Measurements from ENCODE around the gene LGR4. TPM values are rescaled to one million over a fixed set of nuclear protein-coding genes. Genes with fewer than 3 reads are reported as not detected.

LGR4 gene
- total RNA-seq, 3 donors from 2014 or later (not counting 1 experiment from before 2014, with no cell fraction given) = 0.08 to 0.70 (median 0.35) TPM

GRCh38 chr11:27354359-27354965 is 118.1 kb downstream of the LGR4 start:
- H3K36me3 Mint-ChIP-seq = no peaks in the 10 kb centered on the region
- H3K9me3 ChIP-seq (ENCODE audit: control insufficient read depth, insufficient read depth, low read length) = no peaks in the 10 kb centered on the region
- H3K4me1 Mint-ChIP-seq = no peaks in the 10 kb centered on the region
- no peak overlapping the region for H3K4me3 Mint-ChIP-seq
- H3K4me1 ChIP-seq (ENCODE audit: control insufficient read depth, insufficient read depth, low read length) = no peaks in the 10 kb centered on the region
- no peaks in the 10 kb centered on the region for H3K9me3 Mint-ChIP-seq
- intact Hi-C loops (cut with micrococcal nuclease) = no loop called here
- no peak overlapping the region for H3K27ac Mint-ChIP-seq
- ATAC-seq (no peak), DNase-seq (no peak)
- WGBS (ENCODE audit: insufficient coverage) = 75% methylated on average over 4 of the region's 5 CpGs
- no peak overlapping the region for H3K27ac ChIP-seq (ENCODE audit: low read length)
- no peaks in the 10 kb centered on the region for H3K27me3 ChIP-seq (ENCODE audit: control insufficient read depth, insufficient read depth, low read length)
- H3K27me3 Mint-ChIP-seq (ENCODE audit: low read depth in 2 of 2) = no peaks in the 10 kb centered on the region
- no peak overlapping the region for H3K4me3 ChIP-seq (ENCODE audit: low read length)
- TF ChIP-seq CTCF (IDR thresholded peaks at IDR 0.05) = no peak
- H3K36me3 ChIP-seq (ENCODE audit: control insufficient read depth, insufficient read depth, low read length) = no peaks in the 10 kb centered on the region

- no peak for ATAC-seq
- Histone ChIP-seq H3K9me3 (ENCODE audit: control insufficient read depth, insufficient read depth, low read length) (no peaks in the 10 kb centered on the region), H3K4me1 (ENCODE audit: control insufficient read depth, insufficient read depth, low read length) (no peaks in the 10 kb centered on the region), H3K36me3 (ENCODE audit: control insufficient read depth, insufficient read depth, low read length) (no peaks in the 10 kb centered on the region), H3K27me3 (ENCODE audit: control insufficient read depth, insufficient read depth, low read length) (no peaks in the 10 kb centered on the region), H3K27ac (ENCODE audit: low read length) (no peak overlapping the region), H3K4me3 (ENCODE audit: low read length) (no peak overlapping the region)
- H3K4me1 Mint-ChIP-seq = no peaks in the 10 kb centered on the region
- H3K9me3 Mint-ChIP-seq = no peaks in the 10 kb centered on the region
- no peak for TF ChIP-seq CTCF (IDR thresholded peaks at IDR 0.05)
- intact Hi-C loops (cut with micrococcal nuclease) = no loop called here
- no peaks in the 10 kb centered on the region for H3K36me3 Mint-ChIP-seq
- 100% methylated on average over 1 of the region's 2 CpGs for WGBS (ENCODE audit: insufficient coverage)
- no peak overlapping the region for H3K4me3 Mint-ChIP-seq
- no peak for DNase-seq
- H3K27ac Mint-ChIP-seq = no peak overlapping the region
- no peaks in the 10 kb centered on the region for H3K27me3 Mint-ChIP-seq (ENCODE audit: low read depth in 2 of 2)
Measured at GRCh38 chr11:27353593-27354358, 118.8 kb downstream of the LGR4 start.

GRCh38 chr11:27352781-27353180 is 119.8 kb downstream of the LGR4 start:
- no peak overlapping the region for H3K4me3 Mint-ChIP-seq
- H3K9me3 Mint-ChIP-seq = no peaks in the 10 kb centered on the region
- TF ChIP-seq CTCF (IDR thresholded peaks at IDR 0.05) = no peak
- H3K36me3 ChIP-seq (ENCODE audit: control insufficient read depth, insufficient read depth, low read length) = no peaks in the 10 kb centered on the region
- no peak overlapping the region for H3K27ac Mint-ChIP-seq
- DNase-seq = no peak
- whole genome bisulfite sequencing (ENCODE audit: insufficient coverage) = 94% methylated on average over 1 of the region's 2 CpGs
- ATAC-seq = no peak
- H3K4me1 Mint-ChIP-seq = no peaks in the 10 kb centered on the region
- no peaks in the 10 kb centered on the region for H3K27me3 ChIP-seq (ENCODE audit: control insufficient read depth, insufficient read depth, low read length)
- intact Hi-C loops (cut with micrococcal nuclease) = no loop called here
- H3K9me3 ChIP-seq (ENCODE audit: control insufficient read depth, insufficient read depth, low read length) = no peaks in the 10 kb centered on the region
- no peaks in the 10 kb centered on the region for H3K36me3 Mint-ChIP-seq
- no peak overlapping the region for H3K4me3 ChIP-seq (ENCODE audit: low read length)
- H3K4me1 ChIP-seq (ENCODE audit: control insufficient read depth, insufficient read depth, low read length) = no peaks in the 10 kb centered on the region
- no peaks in the 10 kb centered on the region for H3K27me3 Mint-ChIP-seq (ENCODE audit: low read depth in 2 of 2)
- H3K27ac ChIP-seq (ENCODE audit: low read length) = no peak overlapping the region
